A549 (cell line): ENCODE data around the gene KIF7.

Source experiments
- CEBPB ChIP-seq, 2 experiments: fragments of >200 bp in 1 of 2; sonication (Bioruptor Twin) in 1 of 2; formaldehyde crosslinking in 1 of 2; IDR thresholded peaks; 2 replicates each; pipeline ENCODE4 v1.6.1; 2012 to 2016
- CTCF ChIP-seq: fragments of >200 bp; sonication (Bioruptor Twin); formaldehyde crosslinking; IDR thresholded peaks from 3 replicates; pipeline ENCODE4 v1.5.1; 2016
- EP300 ChIP-seq, 2 experiments: fragments of >200 bp; sonication (Bioruptor Twin); formaldehyde crosslinking; IDR thresholded peaks; 2 replicates in 1 of 2; 3 replicates in 1 of 2; pipeline ENCODE4 v1.6.1; 2016 to 2017
- KDM1A ChIP-seq: fragments of 200-600 bp; sonication (generic); IDR thresholded peaks from 2 replicates; pipeline ENCODE4 v1.6.1; 2016; ENCODE audit warnings: low read depth, mild to moderate bottlenecking
- POLR2AphosphoS2 ChIP-seq: conservative IDR thresholded peaks from 2 replicates; pipeline ENCODE4 v1.6.1; 2012; ENCODE audit warnings: low read length, improper control_type of control experiment, inconsistent platforms
- RARB ChIP-seq: fragments of 250-450 bp; sonication (Bioruptor Pico); IDR thresholded peaks from 2 replicates; pipeline ENCODE4 v1.8.0; 2021; ENCODE audit warnings: mild to moderate bottlenecking, moderate library complexity

GRCh38 chr15:89578146-89578545 is 77.1 kb downstream of the KIF7 start:
- TF ChIP-seq POLR2AphosphoS2 (no peak), CTCF (no peak), CEBPB (IDR thresholded peaks at IDR 0.05) (no peak), RARB (CRISPR knock-in tag) (no peak), EP300 (IDR thresholded peaks at IDR 0.05) (no peak), KDM1A (no peak)
